GM21786 (cell line): ENCODE data around the gene CTF1.
A peak's percentile ranks its signal among the peaks of the same experiment; 100 is the strongest.

Source experiments
- ATAC-seq: cut with Tn5 transposase; IDR thresholded peaks from one replicate; pipeline ENCODE4 v1.9.1; 2021; ENCODE audit not compliant: unreplicated experiment

CTF1 gene

DNA sequence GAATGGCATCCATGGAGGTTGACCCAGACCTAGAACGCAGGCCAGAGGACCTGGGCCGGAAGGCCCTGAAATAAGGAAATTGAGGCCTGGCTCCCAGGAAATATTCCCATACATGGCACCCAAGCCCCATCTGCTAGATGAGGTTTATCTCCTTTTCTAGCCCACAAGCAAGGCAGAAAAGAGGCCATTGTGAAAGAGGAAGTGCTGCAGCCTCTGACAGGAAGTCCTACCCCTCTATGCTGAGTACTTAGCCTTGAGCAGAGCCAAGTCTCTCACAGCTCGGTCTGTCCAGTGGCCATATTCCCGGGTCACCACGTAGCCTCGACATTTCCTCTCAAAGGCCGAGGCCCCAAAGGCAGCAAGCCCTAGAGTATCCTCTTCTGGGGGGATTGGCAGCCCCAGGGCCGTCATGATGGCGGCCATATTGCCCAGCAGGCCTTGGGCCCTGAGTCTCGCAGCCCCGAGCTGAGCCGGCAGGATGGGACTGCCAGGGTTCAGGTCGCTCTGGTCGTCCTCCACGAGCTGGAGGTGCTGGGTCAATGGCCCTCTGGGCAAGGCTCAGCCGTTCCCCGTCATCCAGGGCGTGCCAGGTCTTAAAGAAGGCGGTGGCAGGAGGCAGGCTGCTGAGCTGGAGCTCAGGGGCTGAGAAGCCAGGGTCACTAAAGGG is 7.8 kb downstream of the CTF1 start:
- no peak for ATAC-seq

GRCh38 chr16:30907064-30907463 is 10.7 kb downstream of the CTF1 start:
- ATAC-seq = no peak

DNA sequence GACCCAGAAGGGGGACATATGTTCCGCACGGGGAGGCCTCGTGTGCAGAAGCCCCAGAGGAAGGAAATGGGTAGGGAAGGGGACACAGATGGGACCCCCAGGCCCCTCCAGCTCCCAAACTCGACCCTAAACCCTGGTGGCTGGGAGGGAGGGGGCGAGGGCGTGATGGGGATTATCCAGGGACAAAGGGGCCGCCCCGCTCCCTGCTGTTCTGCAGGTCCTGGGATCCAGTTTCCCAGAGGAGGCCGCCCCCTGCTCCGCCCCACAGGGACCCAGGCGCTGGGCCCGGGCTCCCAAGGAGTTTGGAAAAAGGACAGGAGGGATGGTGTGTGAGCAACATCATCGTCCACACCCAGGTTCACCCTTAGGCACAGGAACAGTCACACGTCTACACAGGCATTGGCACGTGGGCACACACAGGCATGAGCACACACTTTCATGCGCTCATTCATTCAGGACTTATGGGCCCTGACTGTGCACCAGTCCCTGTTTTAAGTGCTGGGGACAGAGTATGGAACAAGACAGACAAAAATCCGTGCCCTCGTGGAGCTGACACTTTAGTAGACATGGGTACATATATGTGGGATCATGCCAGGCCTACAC is 14.1 kb downstream of the CTF1 start:
- no peak for ATAC-seq

GRCh38 chr16:30912794-30913412 is 16.5 kb downstream of the CTF1 start:
- ATAC-seq = no peak

DNA sequence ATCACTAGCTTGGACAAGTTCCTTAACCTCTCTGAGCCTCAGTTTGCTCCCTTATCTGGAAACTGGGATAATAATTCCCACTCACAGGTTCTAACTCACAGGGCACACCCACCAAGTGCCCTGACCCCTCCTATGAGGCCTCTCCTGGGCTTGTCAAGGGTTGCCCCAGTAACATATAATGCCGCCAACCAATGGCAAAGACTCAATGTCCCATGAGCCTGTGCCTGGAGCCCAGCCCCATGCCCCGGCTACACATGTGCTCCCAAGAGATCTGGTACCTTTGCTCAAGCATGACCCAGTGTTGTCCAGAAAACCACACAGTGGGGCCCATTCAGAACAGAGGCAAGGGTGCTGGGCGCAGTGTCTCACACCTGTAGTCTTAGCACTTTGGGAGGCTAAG is 18.4 kb downstream of the CTF1 start:
- ATAC-seq = no peak

- ATAC-seq = no peak
Measured at GRCh38 chr16:30918614-30919013, 22.2 kb downstream of the CTF1 start.

GRCh38 chr16:30920891-30921290 is 24.5 kb downstream of the CTF1 start:
- no peak for ATAC-seq

DNA sequence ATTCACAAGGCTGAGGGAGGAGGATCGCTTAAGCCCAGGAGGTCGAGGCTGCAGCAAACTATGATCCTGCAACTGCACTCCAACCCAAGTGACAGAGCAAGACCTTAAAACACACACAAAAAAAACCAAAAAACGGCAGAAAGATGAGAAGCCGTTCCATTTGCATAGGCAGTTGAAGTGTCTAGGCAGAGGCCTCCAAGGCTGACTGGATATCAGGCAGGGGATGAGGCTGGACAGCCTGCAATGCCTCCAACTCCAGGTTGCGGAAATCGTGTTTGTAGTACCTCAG is 25.0 kb downstream of the CTF1 start:
- no peak for ATAC-seq

DNA sequence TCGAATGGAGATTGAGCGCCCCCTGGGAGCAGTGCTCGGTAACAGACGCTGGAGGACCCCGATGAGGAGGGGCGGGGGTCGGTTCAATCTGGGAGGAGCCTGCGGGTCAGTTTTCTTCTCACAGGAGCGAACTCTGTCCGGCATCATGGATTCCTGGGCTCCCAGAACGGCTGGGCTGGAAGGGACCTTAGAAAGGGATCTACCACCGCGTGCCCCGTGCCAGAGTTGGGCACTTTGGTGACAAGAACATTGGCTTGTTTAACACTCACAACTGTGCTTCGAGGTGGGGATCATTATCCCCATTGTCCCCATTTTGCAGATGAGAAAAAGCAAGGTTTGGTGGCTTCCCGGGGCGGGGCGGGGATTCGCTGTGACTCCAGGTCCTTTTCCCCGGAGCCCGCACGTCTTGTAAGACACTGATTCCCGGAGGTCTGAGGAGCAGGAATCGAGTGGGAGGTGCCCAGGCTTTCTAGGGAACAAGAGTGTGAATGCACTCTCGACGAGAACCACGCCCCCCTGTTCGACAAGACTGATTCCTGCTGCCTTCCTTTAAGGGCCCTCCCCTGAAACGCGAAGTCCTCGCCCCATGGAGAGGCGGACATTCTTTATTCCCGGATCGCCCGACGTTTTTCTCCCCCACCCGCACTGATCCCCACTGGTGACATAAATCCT is 25.5 kb downstream of the CTF1 start:
- no peak for ATAC-seq

DNA sequence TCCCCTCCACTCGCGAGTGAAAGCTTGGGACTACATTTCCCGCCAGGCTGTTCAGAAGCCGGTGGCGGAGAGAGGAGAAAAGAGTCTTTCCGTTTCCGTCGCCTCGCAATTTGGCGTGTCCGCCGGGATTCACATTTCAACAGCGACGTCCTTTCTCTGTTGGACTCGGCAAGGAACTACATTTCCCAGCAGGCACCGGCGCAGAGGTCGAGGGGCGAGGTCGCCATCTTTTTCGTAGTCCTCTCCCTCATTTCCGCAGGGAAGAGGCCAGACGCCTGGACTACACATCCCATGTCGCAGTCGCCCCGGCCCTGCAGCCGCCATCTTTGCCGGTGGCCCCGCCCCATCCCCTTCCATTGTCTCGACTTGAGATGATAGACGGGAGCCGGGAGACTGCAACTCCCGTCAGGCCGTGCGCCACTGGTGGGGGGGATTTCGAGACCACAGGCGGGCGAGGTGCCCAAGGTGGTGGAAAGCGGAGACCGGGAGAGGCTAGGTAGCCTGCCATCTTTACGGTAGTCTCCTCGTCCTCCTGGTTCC is 26.1 kb downstream of the CTF1 start:
- peak; percentile 69 for ATAC-seq

- peak; percentile 63 for ATAC-seq
Measured at GRCh38 chr16:30922960-30923535, 26.6 kb downstream of the CTF1 start.

DNA sequence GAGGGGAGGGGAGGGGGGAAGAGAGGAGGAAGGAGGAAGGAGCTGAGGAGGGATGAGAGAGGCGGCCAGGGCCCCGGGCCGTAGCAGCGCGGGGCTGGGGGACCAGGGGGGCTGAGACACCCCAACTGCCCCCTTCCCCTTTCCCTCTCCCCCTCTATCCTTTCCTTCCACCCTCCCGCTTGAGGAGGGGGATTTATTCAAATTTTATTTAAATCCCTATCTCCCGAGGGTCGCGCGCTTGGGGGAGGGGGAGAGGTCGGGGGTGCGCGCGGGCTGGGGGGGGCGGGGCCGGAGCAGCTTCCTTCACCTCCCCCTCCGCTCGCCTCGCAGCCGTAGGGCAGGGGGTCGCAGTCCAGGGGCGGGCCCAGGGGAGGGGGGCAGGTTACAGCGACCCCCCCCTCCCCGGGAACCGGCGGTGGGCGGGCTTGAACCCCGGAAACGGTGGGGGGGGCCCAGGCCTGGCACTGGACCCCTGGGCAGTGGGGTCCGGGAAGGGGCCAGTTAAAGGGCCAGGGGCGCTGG is 27.2 kb downstream of the CTF1 start, which contains the start of gene FBXL19:
TSS of gene FBXL19 (plus strand) at position 19 of the 522 bp plus-strand sequence. CDS start 2,183 bp downstream, outside the sequence.
- ATAC-seq = no peak

- ATAC-seq = no peak
Measured at GRCh38 chr16:30924076-30924912, 27.9 kb downstream of the CTF1 start.

- no peak for ATAC-seq
Measured at GRCh38 chr16:30924913-30925631, 28.7 kb downstream of the CTF1 start.

DNA sequence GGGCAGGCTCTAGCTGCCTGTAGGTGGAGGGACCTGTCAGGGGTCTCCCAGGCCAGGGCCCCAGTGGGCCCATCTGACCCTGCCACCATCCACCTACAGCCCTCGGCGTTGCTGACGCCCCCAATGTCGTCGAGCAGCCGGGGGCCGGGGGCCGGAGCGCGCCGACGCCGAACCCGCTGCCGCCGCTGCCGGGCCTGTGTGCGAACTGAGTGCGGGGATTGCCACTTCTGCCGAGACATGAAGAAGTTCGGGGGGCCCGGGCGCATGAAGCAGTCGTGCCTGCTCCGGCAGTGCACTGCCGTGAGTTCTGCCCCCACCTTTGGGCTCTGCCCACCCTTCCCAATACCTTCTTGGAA is 29.2 kb downstream of the CTF1 start:
- no peak for ATAC-seq

GRCh38 chr16:30925995-30926811 is 29.8 kb downstream of the CTF1 start:
- no peak for ATAC-seq

GRCh38 chr16:30926937-30927788 is 30.7 kb downstream of the CTF1 start:
- no peak for ATAC-seq

- no peak for ATAC-seq
Measured at GRCh38 chr16:30927789-30928378, 31.5 kb downstream of the CTF1 start.
